Muscle of arm (tissue), 12 donors: ENCODE measurements around the gene SMARCC2. TPM values are rescaled to one million over a fixed set of nuclear protein-coding genes. Genes with fewer than 3 reads are reported as not detected.

Experiments used
- DNase-seq: peaks from one replicate; pipeline ENCODE4 v3.0.0-alpha.2; 2013
- polyA plus RNA-seq, 12 donors: library from polyadenylated mRNA; unstranded; fragments of 120-200 nt; gene quantifications; one replicate each; pipeline ENCODE4 v1.2.1, GENCODE V29; 2013; ENCODE audit not compliant: insufficient read length in 12 of 12

Gene SMARCC2
- polyA plus RNA-seq, 12 donors, result 56.4 to 105 (median 65.4) TPM; not detected in 1

DNA sequence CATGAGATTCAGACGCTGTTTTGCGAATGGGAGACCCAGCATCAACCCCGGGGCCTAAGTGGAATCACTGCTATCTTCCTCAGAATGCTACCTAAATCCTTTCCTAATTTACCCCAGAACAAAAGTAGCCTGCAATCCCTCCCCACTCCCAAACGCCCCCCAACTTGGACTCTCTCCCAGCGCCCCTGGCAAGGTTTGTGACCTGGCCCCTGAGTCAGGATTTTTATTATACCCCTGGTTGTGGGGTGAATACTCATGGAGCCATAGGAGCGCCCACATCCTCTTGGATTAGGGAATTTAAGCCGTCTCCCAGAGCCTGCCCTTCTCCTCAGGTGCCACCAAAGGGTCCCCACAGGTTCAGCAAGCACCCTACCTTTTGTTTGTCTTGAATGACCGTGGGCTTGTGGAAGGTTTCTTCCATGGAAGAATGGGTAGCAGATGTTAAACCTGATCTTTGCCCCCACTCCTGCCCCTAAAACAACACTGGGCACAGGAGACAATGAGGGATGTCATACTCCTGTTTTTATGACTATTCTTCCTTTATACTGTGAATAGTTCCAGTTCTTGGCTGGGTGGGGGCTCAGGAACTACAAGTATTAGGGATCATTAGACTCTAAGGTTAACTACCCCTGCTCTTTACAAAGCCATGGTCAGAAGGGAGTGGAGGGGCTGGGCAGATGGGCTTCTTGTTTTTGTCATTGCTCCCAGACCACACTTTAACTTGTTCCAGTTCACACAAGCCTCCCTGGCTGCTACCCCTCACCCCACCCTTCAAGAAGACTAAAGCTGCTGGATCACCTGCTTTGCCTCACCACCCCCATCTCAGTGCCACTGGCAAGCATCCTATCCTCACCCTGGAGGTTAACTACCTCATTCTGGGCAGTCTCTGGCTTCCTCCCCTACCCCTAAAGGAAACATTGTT lies 36.3 kb downstream of the SMARCC2 start:
- DNase-seq, result no peak

DNA sequence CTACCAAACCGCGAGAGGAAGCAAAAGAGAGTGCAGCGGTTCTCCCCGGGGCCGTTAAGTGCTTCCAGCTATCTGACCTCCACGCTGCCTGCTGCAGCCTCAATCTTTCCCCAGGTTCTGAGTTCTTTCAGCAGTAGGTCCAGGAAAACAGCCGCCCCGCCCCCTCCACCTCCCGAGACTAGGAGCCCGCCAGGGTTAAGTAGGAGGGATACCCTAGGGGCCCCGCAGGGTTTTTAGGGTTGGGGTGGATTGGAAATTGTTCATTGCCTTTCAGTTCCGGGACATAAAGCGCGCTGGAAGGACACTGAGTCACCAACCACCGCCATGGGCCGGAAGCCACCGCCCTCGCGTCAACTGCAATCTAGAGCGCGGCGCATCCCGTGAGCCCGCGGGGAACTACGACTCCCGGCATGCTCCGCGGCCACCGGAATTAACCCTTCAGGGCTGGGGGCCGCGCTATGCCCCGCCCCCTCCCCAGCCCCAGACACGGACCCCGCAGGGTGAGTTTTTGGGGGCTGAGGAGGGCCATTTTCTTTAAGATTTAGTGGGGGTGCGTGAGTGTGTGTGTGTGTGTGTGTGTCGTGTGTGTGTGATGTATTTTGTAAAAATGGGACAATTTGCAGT lies 37.0 kb downstream of the SMARCC2 start, which contains the start of gene MYL6B:
MYL6B (plus strand) TSS at position 456 of the 624 bp plus-strand sequence. CDS start 1,332 bp downstream, outside the sequence.
- DNase-seq, result peak; percentile 95

DNA sequence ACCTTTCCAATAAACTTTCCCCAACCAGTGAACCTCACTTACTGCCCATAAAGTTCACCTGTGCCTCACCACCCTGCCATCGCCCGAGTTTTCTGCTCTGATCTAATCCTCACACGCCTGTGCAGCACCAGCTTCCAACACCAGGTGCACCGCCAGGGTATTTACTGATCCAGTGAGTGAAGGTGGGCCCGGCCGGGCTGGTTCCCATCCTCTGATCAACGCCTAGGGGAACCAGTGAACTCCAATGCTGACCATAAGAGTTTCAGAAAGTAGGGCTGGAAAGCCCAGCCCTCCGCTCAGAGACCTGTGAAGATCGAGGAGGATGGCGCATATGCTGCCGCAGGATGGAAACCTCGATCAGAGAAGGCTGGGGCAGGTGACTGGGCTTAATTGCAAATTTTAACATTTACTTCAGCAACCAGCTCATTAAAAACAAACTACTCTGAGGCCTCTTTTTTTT lies 37.6 kb downstream of the SMARCC2 start:
- DNase-seq, result no peak

DNA sequence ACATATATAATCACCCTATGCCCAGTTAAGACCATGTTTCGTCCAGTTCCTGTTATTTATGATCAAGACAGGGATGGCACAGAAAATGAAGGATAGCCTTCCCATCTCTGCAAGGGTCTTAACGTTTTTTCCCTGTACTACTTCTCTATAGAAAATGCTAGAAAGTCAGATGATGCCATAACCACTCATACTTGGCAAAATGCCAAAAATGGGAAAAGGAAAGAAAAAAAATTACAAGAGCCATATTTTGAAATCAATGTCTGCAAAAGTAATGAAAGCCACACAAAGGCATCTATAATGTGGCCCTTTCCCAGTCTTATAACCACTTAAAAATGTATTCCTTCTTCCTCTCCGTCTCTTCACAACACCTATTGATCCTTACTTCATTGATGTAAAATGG lies 38.7 kb downstream of the SMARCC2 start:
- DNase-seq, result no peak

DNA sequence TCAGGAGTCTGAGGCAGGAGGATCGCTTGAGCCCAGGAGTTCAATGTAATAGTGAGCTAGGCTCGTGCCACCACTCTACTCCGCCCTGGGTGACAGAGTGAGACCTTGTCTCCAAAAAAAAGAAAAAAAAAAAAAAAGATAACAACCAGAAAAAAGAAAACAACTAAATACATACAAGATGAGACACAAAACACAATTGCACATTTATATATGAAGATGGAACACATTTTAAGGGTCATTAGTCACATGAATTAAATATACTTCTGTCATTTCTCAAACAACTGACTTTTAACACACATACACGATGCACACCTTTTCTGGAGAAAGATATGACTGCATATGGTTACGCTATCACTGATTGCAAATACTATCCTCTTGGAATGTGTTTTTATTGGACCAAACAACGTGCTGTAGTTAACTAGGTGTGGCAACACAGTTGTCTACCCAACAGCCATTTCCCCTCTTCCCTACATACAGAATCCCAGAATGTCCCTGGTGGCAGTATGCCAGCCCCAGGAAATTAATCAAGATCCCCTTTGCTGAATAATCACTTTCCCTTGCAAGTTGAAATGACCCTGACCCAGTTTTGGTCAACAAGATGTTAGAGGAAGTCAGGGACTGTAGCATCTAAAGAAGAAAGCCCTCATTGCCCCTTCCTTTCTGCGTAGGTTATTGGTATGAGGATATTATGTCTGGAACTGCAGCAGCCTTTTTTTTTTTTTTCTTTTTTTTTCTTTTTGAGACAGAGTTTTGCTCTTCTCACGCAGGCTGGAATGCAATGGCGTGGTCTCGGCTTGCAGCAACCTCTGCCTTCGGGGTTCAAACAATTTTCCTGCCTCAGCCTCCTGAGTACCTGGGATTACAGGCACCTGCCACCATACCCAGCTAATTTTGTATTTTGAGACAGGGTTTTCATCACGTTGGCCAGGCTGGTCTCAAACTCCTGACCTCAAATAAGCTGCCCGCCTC lies 42.5 kb downstream of the SMARCC2 start:
- no peak for DNase-seq

DNA sequence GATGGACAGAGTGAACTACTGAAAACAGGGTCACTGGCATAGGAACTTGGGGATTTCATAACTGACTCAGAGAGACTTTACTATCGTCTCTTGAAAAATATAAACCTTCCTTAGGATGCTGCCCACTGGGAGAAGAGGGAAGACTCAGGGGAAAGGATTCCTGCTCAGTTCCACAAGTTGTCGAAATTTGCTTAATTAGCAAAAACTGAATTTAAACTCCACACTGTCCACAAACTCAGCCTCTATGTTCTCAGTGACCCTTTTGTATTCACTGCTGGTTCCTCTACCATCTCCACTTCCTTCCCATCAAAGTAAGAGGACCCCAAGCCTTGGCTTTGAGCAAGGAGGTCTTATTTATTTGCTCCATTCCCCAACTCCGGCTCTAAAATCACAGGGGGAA lies 44.1 kb downstream of the SMARCC2 start:
- no peak for DNase-seq

DNA sequence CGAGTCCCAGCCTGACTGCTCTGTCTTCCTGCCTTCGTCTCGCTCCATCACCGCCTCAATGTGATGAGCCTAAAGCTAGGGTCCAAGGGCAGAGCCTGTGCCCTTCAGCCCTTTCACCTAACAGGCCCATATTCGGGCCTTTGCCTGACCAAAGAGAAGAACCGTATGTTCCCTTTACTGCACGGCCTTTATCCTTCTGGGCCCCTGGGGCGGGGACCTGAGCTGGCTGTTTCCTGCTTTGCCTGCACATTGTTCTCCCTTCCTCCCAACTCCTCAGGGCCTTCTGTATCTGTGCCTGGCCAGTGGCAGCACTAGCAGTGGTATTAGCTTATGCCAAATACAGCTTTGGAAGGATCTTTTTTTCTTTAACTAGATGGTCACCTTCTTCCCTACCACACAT lies 45.4 kb downstream of the SMARCC2 start:
- DNase-seq, result no peak

DNA sequence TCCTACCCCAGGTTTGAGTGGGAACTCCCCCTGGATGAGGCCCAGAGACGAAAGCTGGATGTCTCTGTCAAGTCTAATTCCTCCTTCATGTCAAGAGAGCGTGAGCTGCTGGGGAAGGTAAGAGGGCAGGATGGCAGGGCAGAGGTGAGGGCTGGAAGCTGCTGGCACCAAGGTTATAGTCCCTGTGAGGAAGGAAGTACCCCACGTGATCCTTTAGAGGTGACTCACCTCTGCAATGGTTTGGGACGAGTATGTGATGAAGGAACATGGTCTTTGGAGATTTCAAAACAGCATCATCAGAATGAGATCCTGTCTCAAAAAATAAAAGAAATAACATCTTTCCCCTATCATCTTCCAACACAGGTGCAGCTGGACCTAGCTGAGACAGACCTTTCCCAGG lies 46.1 kb downstream of the SMARCC2 start:
- no peak for DNase-seq

DNA sequence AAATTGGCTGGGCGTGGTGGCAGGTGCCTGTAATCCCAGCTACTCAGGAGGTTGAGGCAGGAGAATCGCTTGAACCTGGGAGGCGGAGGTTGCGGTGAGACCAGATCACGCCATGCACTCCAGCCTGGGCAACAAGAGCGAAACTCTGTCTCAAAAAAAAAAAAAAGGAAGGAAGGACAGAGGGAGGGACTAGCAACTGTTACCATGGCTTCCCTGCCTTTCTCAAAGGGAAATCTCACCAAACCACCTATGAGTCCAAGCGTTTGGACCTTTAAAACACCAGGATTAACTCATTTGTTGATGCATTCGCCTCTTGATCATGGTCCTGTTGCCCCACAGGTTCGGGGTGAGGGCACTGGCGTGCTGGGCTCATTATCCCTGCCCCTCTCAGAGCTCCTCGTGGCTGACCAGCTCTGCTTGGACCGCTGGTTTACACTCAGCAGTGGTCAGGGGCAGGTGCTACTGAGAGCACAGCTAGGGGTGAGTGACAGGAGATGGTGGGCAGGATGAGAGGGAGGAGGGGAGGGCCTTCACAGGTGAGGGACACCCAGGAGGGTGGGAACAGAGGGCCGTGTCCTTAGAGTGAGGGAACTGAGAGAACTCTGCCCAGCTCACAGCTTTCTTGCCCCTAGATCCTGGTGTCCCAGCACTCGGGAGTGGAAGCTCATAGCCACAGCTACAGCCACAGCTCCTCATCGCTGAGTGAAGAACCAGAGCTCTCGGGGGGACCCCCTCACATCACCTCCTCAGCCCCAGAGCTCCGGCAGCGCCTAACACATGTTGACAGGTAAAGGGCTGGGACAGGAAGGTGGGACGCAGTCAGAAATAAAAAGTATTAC lies 47.1 kb downstream of the SMARCC2 start:
- no peak for DNase-seq

DNA sequence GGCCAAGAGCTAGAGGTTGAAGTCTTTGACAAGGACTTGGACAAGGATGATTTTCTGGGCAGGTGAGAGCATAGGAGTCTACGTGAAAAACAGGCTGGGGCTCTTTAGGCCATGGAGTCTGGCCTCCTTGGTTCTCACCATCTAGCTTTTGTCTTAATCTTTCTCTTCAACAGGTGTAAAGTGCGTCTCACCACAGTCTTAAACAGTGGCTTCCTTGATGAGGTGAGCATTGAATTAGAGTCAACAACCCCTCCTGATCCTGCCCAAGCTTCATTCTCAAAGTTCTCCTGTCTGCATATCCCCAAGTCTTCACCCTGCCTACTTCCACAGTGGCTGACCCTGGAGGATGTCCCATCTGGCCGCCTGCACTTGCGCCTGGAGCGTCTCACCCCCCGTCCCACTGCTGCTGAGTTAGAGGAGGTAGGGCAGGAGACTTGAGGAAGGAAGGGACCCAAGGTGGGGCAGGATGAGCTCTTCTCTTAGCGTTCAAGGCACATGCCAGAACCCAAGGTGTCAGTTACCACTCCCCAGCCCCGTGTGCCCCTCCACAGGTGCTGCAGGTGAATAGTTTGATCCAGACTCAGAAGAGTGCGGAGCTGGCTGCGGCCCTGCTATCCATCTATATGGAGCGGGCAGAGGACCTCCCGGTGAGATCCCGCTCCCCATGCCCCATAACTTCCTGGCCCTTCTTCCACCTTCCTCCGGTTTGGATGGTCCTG lies 51.3 kb downstream of the SMARCC2 start:
- DNase-seq, result no peak

DNA sequence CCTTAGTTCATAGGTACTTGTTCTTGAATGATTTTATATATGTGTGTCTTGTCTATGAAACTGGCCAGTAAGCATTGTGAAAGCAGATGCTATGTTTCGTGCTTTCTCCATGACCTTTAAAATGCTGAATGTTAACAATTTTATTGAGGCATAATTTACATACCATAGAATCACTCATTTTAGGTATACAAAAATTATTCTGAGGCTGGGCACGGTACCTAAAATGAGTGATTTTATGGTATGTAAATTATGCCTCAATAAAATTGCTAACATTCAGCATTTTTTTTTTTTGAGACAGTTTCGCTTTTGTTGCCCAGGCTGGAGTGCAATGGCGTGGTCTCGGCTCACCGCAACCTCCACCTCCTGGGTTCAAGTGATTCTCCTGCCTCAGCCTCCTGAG lies 54.4 kb downstream of the SMARCC2 start:
- no peak for DNase-seq

DNA sequence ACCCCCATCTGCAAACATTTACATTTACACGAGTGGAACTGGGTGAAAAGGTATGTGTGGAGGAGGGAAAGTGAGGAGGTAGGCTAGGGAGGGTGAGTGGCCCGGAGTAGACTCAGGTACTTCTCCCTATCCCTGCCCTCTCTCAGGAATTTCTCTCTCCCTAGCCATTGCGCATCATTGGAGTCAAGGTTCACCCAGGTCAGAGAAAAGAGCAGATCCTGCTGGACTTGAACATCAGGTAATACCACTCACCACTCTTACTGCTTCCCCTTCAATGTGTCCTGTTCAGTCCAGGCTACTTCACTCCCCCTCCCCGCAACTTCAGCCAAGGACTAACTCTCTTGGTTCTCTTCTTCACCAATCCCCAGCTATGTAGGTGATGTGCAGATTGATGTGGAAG lies 58.4 kb downstream of the SMARCC2 start:
- DNase-seq, result no peak

DNA sequence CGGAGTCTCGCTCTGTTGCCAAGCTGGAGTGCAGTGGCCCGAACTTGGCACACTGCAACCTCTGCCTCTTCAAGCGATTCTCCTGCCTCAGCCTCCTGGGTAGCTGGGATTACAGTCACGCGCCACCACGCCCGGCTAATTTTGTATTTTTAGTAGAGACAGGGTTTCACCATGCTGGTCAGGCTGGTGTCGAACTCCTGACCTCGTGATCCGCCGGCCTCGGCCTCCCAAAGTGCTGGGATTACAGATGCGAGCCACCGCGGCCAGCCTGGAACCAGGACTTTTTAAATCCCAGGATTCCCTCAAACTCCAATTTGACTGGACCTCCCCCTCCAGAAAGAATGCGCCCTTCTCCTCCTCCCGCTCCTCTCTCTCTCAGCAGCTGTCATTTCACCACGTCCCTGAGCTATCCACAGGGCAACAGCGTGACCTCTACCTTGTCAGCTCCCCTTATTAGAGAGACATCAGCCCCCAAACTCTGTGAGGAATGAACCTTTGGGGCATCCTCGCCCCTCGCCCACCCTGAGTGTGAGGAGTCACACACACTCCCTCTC lies 59.3 kb downstream of the SMARCC2 start:
- DNase-seq, result no peak

DNA sequence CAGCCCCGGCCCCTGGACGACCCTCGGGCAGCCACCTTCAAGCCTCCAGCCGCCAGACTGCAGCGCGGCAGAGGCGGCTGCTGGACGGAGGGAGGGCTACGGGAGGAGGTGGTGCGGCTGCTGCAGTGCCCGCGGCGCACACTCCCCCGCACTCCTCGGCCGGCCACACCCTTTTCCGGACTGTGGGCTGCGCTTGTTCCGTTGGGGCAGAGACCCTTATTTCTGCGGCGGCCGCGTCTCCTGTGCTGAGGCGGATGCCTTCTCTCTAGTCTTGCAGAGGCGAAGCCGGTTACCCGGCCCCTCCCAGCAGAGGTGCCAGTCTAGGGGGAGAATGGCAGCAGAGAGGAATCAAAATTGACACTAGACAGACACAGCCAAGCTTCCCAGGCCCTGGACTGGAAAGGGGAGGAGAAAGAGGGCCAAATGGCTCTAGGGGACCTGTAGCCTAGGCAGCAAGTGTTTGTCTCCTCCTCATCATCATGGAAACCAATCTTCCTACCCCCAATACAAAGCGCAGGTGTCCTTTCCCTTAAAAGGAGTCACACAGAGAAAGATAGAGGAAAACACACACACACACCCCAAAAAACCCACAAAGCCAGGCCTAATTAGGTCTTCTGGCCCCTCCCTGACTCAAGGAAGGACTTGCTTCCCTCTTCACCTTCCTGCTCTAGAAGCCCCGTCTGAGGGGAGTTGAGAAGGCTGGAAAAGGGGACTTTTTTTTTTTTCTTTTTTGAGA lies 59.9 kb downstream of the SMARCC2 start:
- DNase-seq, result peak; percentile 31

DNA sequence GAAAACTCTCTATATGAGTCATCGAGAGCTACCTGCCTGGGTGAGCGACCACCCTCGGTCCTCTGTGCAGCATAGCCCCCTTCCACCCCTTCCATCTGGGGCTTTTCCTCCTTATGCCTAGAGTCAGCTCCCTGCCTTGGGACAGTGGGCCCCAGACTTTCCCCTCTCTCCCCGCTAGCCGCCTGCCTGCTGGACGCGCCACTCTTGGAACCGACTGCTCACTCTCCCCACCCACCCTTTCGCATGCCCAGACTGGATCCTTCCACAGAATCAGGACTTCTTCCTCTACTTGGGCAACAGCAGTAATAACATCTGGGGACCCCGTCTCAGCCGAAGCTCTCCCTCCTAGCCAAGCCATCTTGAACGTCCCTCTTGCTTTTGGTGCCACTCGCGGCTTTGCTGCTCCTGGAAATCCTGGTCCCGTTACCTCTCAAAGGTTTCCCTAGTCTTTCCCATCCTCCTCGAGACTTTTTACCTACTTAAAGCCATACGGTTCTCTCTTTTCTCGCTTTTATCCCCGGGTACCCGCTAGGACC lies 60.5 kb downstream of the SMARCC2 start:
- peak; percentile 44 for DNase-seq

DNA sequence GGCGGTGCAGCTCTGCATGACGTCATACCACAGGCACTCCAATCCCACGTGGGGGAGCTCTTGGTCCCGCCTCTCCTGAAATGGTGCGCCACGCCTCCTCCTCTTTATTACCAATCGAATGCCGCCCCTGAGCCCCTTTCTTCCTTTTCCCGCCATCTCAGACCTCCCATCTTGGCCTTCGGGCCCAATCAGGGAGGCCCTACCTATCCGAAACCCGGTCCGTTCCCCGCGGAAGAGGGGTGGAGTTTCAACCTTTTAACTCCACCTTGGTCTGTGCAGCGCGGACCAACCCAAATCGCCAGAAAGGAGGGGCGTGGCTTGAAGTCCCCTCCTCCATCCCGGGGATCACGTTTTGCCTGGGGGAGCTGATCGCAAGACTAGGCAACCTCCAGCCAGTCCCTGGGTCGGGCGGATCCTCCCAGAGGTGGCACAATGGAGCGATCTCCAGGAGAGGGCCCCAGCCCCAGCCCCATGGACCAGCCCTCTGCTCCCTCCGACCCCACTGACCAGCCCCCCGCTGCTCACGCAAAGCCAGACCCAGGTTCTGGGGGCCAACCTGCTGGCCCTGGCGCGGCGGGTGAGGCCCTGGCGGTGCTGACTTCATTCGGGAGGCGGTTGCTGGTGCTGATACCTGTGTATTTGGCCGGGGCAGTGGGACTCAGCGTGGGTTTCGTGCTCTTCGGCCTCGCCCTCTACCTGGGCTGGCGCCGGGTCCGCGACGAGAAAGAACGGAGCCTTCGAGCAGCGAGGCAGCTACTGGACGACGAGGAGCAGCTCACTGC lies 61.2 kb downstream of the SMARCC2 start, which contains the start of gene ESYT1:
ESYT1 (plus strand) TSS at position 380 of the 782 bp plus-strand sequence; CDS start at position 433, 53 bp downstream.
- peak; percentile 99 for DNase-seq

DNA sequence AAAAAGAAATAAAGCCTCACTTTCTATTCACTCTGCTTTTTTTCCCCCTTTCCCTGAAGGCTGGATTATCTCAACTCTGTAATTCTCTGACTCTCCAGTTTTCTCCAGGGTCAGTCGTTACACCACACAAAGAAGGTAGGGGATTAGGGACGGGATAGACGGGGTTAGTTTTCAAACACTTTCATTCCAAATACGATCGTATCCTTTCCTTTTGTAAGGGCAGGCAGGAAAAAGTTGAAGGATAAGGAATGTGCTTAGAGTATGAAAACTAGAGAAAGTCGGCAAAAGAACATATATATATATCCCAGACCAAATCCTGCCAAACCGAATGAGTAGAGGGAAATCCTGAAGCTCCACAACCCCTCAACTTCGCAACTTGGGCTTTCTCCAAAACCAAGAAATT lies 61.8 kb downstream of the SMARCC2 start:
- DNase-seq, result no peak

DNA sequence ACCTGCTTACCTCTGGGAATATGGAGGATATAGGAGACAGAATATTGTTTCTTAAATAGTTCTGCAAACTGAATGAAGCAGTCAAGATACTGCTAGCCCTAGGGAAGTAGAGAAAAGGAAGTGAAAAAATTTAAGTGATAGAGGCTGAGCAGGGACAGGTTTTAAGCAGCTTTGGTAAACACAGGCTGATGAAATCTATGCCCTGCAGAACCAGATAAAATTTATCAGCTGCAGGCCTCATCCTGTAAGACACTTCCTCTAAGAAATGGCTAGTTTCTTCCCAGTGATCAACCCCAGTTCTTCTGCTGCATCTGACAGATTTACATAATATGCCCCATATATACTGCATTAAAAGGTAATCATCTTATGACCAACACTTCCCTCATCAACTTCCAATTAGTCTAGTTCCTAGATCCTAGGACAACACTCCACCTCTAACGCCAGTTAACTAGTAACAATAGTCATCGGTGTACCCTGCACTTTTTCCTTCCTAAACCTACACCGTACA lies 62.5 kb downstream of the SMARCC2 start:
- no peak for DNase-seq
